ENCODE measurements around the gene MZT1. TPM values are rescaled to one million over a fixed set of nuclear protein-coding genes. Genes with fewer than 3 reads are reported as not detected.

The MZT1 gene
- total RNA-seq, 1 donor from 2014 or later: 11.4 TPM

DNA sequence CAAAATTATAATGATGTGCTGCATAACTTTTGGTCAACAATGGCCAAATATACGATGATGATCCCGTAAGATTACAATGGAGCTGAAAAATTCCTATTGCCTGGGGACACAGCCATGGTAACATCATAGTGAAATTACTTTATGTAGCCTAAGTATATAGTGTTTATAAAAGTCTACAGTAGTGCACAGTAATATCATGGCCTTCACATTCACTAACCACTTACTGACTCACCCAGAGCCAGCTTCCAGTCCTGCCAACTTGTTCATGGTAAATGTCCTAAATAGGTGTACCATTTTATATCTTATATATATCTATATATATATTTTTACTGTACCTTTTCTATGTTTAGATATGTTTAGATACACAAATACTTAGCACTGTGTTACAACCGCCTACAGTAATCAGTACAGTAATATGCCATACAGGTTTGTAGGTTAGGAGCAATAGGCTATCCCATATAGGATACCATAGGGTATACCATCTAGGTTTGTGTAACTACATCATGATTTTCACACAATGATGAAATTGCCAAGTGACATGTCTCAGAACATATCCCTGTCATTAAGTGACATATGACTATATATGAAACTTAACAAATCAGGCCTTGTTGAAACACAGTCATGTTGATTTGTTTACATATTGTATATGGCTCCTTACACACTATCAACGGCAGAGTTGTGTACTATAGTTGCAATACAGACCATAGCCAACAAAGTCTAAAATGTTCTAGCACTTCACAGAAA is 30.5 kb upstream of the MZT1 start:
- DNase-seq (ENCODE audit: low spot score): no peak
- H3K4me3 Mint-ChIP-seq (ENCODE audit: unreplicated experiment): no peak overlapping the region
- H3K27ac Mint-ChIP-seq (ENCODE audit: unreplicated experiment): no peak overlapping the region
- H3K27me3 Mint-ChIP-seq (ENCODE audit: unreplicated experiment): no peaks in the 10 kb centered on the region
- H3K36me3 Mint-ChIP-seq (ENCODE audit: low read depth, unreplicated experiment): peaks cover 22% of the 10 kb centered on the region
- TF ChIP-seq, protein P1, sequence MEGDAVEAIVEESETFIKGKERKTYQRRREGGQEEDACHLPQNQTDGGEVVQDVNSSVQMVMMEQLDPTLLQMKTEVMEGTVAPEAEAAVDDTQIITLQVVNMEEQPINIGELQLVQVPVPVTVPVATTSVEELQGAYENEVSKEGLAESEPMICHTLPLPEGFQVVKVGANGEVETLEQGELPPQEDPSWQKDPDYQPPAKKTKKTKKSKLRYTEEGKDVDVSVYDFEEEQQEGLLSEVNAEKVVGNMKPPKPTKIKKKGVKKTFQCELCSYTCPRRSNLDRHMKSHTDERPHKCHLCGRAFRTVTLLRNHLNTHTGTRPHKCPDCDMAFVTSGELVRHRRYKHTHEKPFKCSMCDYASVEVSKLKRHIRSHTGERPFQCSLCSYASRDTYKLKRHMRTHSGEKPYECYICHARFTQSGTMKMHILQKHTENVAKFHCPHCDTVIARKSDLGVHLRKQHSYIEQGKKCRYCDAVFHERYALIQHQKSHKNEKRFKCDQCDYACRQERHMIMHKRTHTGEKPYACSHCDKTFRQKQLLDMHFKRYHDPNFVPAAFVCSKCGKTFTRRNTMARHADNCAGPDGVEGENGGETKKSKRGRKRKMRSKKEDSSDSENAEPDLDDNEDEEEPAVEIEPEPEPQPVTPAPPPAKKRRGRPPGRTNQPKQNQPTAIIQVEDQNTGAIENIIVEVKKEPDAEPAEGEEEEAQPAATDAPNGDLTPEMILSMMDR (IDR thresholded peaks at IDR 0.05; ENCODE audit: unreplicated experiment): no peak
- no peaks in the 10 kb centered on the region for H3K9me3 Mint-ChIP-seq (ENCODE audit: unreplicated experiment)
- no peaks in the 10 kb centered on the region for H3K4me1 Mint-ChIP-seq (ENCODE audit: unreplicated experiment)

DNA sequence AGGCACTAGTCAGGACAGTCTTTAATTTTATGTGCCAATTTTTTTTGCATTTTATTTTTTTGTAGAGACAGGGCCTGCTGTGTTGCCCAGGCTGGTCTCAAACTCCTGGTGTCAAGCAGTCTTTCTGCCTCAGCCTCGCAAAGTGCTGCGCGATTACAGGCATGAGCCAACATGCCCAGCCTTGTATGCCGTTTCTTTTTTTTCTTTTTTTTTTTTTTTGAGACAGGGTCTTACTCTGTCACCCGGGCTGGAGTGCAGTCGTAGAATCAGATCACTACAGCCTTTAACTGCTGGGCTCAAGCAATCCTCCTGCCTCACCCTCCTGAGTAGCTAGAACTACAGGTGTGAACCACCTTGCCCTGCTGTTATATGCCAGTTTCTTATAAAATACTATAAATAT is 26.7 kb upstream of the MZT1 start:
- Mint-ChIP-seq H3K27ac (ENCODE audit: unreplicated experiment) (peak overlapping the region; percentile 9), H3K4me1 (ENCODE audit: unreplicated experiment) (no peaks in the 10 kb centered on the region), H3K27me3 (ENCODE audit: unreplicated experiment) (no peaks in the 10 kb centered on the region), H3K4me3 (ENCODE audit: unreplicated experiment) (no peak overlapping the region), H3K36me3 (ENCODE audit: low read depth, unreplicated experiment) (peaks cover 34% of the 10 kb centered on the region), H3K9me3 (ENCODE audit: unreplicated experiment) (no peaks in the 10 kb centered on the region)
- no peak for DNase-seq (ENCODE audit: low spot score)
- TF ChIP-seq, protein P1 (IDR thresholded peaks at IDR 0.05; ENCODE audit: unreplicated experiment): no peak

DNA sequence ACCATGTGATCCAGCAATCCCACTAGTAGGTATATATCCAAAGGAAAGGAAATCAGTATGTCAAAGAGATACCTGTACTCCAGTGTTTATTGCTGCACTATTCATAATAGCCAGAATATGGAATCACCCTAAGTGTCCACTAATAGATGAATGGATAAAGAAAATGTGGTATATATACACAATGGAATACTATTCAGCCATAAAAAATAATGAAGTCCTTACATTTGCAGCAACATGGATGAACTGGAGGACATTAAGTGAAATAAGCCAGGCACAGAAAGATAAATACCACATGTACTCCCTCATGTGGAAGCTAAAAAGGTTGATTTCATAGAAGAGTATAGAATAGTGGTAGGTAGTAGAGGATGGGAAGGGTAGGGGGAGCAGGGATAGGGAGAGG is 23.8 kb upstream of the MZT1 start:
- Mint-ChIP-seq H3K9me3 (ENCODE audit: unreplicated experiment) (no peaks in the 10 kb centered on the region), H3K27ac (ENCODE audit: unreplicated experiment) (no peak overlapping the region), H3K36me3 (ENCODE audit: low read depth, unreplicated experiment) (peaks cover 29% of the 10 kb centered on the region), H3K4me3 (ENCODE audit: unreplicated experiment) (no peak overlapping the region), H3K4me1 (ENCODE audit: unreplicated experiment) (no peaks in the 10 kb centered on the region), H3K27me3 (ENCODE audit: unreplicated experiment) (no peaks in the 10 kb centered on the region)
- DNase-seq (ENCODE audit: low spot score): no peak
- TF ChIP-seq, protein P1 (IDR thresholded peaks at IDR 0.05; ENCODE audit: unreplicated experiment): no peak

- H3K27ac Mint-ChIP-seq (ENCODE audit: unreplicated experiment): no peak overlapping the region
- H3K36me3 Mint-ChIP-seq (ENCODE audit: low read depth, unreplicated experiment): peaks cover 7% of the 10 kb centered on the region
- H3K9me3 Mint-ChIP-seq (ENCODE audit: unreplicated experiment): no peaks in the 10 kb centered on the region
- peaks cover 1% of the 10 kb centered on the region for H3K27me3 Mint-ChIP-seq (ENCODE audit: unreplicated experiment)
- TF ChIP-seq, protein P1 (IDR thresholded peaks at IDR 0.05; ENCODE audit: unreplicated experiment): no peak
- no peaks in the 10 kb centered on the region for H3K4me1 Mint-ChIP-seq (ENCODE audit: unreplicated experiment)
- no peak overlapping the region for H3K4me3 Mint-ChIP-seq (ENCODE audit: unreplicated experiment)
- no peak for DNase-seq (ENCODE audit: low spot score)
Observed at GRCh38 chr13:72745260-72745659, 17.8 kb upstream of the MZT1 start.

DNA sequence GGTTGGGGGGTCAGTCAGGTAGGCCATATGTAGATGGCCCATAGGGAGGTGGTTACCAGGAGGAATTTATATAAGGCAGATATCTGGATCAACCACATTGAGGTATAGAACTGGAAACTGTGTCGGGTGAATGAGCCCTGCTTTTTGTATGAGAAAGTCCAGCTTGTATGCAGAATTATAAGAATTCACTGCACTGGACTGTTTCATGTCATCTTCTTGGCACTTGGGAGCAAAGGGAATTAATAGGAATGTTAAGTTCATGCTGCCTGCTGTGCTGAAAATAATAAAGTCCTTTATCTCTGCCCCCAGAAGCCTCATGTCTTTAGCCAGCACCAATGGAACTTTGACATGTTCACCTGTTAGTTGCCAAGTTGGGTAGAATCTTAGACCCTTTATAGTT is 12.6 kb upstream of the MZT1 start:
- Mint-ChIP-seq H3K27me3 (ENCODE audit: unreplicated experiment) (peaks cover 1% of the 10 kb centered on the region), H3K4me3 (ENCODE audit: unreplicated experiment) (no peak overlapping the region)

More for the DNA sequence above, 12.6 kb upstream of the MZT1 start:
- H3K36me3 Mint-ChIP-seq (ENCODE audit: low read depth, unreplicated experiment): no peaks in the 10 kb centered on the region
- no peak overlapping the region for H3K27ac Mint-ChIP-seq (ENCODE audit: unreplicated experiment)
- no peaks in the 10 kb centered on the region for H3K9me3 Mint-ChIP-seq (ENCODE audit: unreplicated experiment)
- TF ChIP-seq, protein P1 (IDR thresholded peaks at IDR 0.05; ENCODE audit: unreplicated experiment): no peak
- no peak for DNase-seq (ENCODE audit: low spot score)
- H3K4me1 Mint-ChIP-seq (ENCODE audit: unreplicated experiment): no peaks in the 10 kb centered on the region
